CD4-positive, alpha-beta T cell treated with Interleukin-15 for 4 hours (primary cell): ENCODE measurements around the gene GARIN1A.
"Not testable (repeated sequence)": the region's sequence is repeated elsewhere in the genome, so short reads cannot be mapped to it uniquely, and the experiment has no call there.

Experiments
- DNase-seq: peaks from one replicate; pipeline ENCODE4 v3.0.0-alpha.2; 2020; ENCODE audit warnings: low spot score

The GARIN1A gene

DNA sequence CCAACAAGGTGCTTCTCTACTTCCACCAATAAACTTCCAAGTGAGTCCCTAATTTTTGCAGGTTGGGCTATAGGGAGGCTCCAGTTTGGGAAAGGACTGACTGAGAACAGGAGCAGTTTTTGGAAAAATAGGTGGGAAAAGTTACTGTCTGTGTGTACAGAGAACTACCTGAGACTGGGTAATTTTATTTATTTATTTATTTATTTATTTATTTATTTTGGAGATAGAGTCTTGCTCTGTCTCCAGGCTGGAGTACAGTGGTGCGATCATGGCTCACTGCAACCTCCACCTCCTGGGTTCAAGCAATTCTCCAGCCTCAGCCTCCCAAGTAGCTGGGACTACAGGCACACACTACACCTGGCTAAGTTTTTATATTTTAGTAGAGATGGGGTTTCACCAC is 11.2 kb downstream of the GARIN1A start:
- DNase-seq: not testable (repeated sequence)

DNA sequence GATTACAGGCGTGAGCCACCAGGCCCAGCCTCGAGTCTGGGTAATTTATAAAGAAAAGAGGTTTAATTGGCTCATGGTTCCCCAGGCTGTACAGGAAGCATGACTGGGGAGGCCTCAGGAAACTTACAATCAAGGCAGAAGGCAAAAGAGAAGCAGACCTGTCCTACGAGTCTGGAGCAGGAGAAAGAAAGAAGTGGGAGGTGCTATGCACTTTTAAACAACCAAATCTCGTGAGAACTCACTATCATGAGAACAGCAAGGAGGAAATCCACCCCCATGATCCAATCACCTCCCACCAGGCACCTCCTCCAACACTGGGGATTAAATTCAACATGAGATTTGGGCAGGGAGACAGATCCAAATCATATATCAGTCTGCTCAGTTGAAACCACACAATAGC is 11.6 kb downstream of the GARIN1A start:
- DNase-seq: not testable (repeated sequence)

DNA sequence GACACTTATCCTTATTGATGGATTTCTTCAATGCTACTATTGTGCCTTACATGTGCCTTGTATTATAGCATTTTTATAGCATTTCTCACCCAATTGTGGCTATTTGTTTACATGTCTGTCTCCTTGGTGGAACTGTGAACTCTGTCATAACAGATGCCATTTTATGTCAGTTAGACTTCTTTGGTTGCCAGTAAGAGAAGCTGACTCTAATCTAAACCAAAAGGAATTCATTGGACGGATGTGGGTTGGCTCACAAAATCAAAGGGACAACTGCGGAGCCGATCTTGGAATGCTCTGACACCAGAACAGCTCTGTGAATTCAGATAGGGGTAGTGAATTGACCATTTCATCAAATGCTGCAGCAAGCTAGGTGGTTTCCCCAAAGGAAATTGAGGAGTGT is 15.0 kb downstream of the GARIN1A start:
- DNase-seq: no peak

DNA sequence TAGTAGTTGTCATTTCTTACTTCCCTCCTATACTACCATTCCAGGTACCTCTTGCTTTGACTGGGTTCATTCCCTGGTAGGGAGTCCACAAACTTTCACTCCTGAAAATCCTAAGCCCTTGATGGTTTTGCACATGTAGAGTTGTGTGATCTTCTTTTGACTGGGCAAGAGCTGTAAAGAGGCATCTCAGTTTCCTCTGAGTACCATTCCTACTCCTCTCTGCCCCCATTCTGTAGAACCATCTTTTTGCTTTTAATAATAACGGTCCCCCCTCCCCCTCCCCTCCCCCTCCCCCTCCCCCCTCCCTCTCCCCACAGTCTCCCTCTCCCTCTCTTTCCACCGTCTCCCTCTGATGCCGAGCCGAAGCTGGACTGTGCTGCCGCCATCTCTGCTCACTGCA is 16.4 kb downstream of the GARIN1A start:
- no peak for DNase-seq

DNA sequence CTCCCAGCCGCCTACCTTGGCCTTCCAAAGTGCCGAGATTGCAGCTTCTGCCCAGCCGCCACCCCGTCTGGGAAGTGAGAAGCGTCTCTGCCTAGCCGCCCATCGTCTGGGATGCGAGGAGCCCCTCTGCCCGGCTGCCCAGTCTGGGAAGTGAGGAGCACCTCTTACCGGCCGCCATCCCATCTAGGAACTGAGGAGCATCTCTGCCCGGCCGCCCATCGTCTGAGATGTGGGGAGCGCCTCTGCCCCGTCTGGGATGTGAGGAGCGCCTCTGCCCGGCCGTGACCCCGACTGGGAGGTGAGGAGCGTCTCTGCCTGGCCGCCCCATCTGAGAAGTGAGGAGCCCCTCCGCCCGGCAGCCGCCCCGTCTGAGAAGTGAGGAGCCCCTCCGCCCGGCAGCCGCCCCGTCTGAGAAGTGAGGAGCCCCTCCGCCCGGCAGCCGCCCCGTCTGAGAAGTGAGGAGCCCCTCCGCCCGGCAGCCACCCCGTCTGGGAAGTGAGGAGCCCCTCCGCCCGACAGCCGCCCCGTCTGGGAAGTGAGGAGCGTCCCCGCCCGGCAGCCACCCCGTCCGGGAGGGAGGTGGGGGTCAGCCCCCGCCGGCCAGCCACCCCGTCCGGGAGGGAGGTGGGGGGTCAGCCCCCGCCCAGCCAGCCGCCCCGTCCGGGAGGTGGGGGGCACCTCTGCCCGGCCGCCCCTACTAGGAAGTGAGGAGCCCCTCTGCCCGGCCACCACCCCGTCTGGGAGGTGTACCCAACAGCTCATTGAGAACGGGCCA is 17.3 kb downstream of the GARIN1A start:
- not testable (repeated sequence) for DNase-seq

DNA sequence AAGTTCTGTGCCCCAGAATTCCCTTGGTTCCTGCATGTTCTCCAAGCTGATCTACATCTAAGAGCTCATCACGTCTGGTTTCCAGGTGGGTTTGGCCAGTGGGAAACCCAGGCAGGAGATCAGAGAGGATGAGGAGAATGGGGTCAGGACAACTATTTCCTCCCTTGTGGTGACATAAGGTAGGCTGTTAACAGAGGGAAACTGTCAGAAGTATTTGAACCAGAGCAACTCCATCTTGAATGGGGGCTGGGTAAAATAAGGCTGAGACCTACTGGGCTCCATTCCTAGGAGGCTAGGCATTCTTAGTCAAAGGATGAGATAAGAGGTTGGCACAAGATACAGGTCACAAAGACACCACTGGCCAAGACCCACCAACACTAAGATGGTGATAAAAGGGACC is 19.1 kb downstream of the GARIN1A start:
- no peak for DNase-seq

DNA sequence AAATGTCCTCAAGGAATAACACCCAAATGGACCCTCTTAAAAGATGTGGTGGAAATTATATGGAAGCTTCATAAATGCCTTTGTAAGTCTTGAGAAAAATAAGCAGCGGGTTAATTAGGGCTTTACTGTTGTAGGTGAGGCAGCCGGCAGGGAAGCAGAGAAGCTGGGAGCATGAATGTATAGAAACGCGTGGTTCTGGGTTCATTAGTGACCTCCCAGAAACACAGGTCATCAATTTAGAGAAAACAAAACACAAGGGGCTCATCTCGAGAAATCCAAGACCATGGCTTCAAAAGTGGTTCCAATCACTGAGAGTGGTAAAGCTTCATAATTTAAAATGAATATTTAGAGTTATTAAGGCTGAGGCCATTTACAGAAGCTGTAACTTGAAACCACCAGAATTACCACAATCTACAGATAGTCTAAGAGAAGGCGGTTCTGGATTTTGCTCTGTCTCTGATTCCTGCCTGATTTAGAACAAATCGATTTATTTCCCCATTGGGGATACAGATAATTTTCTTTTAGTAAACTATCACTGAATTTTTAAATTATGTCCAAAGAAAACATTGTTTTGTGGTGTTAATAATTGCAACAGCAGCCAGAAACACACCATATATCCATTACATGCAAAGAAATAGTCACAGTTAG is 20.7 kb downstream of the GARIN1A start:
- no peak for DNase-seq

DNA sequence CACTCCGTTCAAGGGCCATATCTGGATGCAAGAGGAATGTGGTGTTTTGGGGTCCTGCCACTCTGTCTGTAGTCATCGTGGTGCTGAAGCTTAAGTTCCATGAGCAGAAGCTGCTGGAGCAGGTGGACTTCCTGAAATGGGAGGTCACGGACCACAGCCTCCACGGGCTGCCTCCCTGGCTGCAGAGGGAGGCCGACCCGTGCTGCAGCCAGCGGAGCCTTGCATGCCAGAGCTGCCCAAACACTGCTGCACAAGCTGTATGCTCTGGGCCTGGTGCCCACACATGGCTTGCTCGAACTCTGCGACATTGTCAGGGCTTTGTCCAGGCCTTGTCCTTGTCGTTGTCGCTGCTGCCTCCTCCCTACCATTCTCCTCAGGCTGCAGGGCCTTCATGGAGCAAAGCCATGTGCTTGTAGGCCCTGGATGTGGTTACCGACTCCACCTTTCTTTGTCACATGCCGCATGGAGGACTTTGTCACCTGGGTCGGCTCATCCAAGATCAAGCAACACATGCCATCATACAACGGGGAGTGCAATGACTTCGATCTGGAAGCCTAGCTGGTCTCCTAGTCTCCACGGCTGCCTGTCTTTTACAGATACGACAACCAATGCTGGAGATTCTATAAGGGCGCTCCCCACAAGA is 21.4 kb downstream of the GARIN1A start:
- no peak for DNase-seq

DNA sequence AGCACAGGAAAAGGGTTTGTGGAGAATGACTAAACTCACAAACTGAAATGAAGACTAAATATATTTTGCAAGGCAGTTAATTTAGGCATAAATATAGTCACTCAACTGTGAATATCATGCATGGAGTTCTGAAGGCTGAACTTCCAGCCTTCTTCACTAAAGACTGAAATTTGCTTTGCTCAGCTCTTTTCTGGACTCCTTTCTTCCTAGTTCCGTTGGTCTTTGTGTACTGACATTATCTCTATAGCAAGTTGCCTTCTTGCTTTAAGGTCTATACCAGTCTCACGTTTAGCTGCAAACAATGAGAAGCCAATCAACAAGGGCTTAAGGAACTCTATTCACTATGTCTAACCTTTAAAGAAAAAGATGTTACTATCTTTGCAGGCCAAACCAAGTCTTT is 22.6 kb downstream of the GARIN1A start:
- DNase-seq: no peak

DNA sequence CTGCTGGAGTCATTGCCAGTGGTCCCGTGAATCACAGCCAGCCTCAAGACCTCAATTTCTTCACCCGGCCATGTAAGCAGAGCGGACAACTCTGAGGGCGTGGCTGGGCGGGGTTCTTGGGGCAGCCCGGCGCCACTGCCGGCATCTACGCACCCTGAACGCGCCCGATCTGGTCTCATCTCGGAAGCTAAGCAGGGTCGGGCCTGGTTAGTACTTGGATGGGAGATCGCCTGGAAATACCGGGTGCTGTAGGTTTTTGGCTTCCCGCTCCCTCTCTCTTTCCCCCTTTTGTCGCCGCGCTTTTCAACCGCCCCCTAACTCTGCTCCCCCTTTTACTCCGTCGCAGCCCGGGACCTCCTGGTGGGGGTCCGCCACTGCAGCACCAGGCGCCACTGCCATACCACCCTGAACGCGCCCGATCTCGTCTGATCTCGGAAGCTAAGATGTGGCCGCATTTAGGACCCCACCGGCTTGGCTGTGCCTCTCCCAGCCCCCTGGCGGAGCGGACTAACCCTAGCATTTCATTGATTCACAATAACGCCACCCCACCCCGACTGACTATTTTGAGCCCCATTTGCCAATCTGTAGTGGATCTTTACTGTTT is 25.3 kb downstream of the GARIN1A start:
- DNase-seq: peak; percentile 18

DNA sequence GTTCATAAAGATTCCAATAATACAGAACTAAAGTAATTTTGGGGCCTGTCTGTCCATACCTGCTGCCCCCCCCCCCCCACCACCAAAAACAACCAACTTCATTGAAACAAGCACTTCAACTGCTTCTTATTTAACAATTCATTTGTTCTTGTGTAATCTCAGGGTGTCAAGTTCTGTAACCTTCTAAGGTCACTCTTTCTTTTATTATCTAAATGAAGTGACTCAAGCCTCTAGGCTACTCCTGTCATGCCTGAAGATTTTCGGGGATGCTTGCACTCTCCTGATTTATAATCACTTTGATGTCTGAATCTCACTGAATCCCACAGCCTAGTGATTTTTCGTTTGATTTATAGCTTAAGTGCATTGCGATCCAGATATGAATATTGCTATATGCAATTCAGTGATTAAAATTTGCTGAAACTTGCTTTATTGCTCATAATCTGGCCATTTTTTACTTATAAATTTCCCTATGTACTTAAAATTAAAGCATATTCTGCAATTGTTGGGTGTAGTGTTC is 27.2 kb downstream of the GARIN1A start:
- no peak for DNase-seq

DNA sequence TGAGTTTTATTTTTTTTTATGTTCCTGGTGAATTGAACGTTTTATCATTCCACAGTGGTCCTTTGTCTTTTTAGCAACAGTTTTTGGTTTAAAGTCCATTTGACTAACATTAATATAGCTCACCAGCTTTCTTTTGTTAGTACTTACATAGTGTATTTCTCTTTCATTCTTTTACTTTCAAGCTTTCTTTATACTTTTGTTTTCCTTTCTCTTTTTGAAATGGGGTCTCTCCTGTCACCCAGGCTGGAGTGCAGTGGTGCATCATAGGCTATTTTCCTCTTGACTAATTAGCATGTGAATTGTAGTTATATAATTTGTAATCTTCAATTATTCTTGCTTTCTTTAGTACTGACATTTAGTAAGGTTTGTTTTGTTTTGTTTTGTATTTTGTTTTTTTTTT is 27.8 kb downstream of the GARIN1A start:
- no peak for DNase-seq

DNA sequence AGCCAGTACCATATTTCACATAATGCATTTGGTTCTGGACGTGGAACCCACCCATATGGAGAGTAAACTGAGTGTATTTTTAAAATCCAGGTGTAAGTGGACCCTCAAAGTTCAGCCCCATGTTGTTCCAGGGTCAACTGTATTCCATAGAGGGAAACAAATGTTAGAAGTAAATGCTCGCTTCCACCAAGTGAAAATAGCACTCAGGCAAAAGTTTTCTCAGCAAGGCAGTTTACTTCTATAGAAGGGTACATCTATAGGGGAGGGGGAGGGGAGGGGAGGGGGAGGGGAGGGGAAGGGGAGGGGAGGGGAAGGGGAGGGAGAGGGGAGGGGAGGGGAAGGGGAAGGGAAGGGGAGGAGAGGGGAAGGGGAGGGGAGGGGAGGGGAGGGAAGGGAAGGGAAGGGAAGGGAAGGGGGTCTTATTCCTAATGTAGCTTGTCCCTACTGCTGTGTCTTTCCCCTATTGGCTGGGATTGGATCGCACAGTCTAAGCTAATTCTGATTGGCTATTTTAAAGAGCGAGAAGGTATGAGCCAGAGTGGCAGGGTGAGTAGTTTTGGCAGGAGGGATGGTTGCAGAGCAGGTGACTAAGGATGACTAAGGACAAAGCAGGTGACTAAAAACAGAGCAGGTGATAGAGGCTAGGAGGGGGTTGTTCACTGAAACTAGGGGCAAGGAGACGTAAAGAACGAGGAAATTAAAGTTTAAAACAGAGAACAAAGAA is 29.1 kb downstream of the GARIN1A start:
- DNase-seq: no peak

DNA sequence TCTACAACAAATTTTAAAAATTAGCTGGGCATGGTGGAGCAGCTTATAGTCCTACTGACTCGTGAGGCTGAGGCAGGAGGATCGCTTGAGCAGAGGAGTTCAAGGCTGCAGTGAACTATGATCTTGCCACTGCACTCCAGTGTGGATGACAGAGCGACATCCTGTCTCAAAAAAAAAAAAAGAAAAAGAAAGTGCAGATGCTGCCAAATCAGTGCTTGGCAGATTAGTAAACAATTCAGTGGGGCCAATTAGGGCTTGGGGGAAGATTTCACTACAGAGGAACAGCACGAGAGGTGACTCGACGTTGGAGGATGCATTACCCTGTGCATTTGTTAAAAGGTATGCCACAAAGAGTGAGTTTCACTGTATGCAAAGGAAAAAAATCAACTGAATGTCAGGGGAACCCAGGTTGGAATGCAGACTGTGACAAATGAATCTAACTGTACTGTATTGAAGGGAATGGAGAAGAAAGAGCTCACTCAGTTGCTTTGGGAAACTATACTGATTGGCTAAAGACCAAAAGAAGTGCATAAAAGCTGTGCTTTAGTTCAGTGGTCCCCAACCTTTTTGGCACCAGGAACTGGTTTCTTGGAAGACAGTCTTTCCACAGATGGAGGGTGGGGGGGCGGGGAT is 31.6 kb downstream of the GARIN1A start:
- no peak for DNase-seq

DNA sequence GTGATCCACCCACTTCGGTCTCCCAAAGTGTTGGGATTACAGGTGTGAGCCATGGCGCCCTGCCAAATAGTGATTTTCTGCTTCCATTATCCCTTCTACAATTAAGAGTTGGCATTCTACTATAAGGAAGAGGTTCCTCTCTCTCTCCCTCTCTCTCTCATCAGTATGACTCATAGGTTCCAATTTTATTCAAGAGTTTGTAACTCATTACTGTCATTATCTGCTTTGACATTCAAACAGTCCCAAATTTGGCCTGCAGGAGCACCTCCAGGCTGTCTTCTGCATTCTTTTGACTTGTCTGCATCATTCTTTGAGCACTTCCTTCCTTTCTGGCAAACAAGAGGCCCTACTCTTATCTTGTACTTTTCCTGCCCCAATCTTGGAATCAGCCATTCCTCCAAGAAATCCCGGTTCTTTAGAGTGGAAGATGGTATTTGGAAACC is 33.8 kb downstream of the GARIN1A start:
- DNase-seq: no peak

DNA sequence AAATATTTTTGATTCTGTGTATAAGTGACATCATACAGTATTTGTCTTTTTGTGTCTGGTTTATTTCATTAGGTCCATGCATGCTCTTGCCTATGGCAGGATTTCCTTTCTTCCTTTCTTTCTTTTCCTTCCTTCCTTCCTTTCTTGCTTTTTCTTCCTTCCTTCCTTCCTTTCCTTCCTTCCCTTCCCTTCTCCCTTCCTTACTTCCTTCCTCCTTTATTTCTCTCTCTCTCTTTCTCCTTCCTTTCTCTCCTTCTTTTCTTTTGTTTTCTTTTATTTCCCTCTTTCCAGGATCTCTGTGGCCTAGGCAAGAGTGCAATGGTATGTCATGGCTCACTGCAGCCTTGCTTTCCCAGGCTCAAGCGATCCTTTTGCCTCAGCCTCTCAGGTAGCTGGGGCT is 35.7 kb downstream of the GARIN1A start:
- DNase-seq: no peak

DNA sequence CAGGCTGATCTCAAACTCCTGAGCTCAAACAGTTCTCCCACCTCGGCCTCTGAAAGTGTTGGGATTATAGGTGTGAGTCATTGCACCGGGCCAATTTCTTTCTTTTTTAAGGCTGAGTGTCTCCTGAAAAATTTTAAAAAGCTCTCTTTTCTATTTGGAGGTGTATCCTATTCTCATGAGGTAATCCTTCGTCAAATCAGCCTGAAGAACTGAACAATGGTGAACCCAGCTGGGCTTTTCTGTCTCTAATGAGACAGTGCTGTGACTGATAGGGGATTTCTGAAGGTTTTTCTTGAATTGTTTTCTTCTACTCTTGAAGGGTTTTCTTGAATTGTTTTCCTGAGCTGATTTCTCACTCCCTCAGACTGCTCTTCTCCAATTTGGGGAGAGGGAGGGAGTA is 36.1 kb downstream of the GARIN1A start:
- DNase-seq: no peak

DNA sequence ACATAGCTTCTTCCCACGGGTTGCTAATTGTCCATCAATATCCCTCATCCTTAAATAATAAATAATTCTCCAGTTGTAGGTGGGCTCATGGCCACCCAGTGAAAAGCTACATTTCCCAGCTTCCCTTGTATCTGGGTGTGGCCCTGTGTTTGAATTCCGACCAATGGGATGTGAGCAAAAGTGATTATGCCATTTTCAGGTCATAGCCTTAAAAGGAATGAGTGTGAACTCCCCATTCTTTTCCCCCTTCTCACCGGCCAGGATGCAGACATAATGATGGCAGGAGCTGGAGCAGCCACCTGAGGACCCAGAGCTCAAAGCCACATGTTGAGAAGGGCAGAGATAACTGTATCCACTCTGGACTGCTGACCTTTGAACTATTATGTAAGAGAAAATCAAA is 36.7 kb downstream of the GARIN1A start:
- DNase-seq: no peak

DNA sequence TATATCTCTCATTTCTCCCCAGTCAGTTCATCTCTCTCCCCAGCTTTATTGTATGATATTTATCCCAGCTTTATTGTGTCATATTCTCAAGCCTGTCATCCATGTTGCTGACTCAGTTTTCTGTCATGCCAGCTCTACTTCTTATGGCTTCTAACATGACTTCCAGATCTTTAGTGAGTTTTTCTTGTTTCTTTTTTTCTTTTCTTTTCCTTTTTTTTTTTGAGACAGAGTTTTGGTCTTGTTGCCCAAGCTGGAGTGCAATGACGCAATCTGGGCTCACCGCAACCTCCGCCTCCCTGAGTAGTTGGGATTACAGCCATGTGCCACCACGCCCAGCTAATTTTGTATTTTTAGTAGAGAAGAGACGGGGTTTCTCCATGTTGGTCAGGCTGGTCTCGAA is 38.4 kb downstream of the GARIN1A start:
- no peak for DNase-seq

DNA sequence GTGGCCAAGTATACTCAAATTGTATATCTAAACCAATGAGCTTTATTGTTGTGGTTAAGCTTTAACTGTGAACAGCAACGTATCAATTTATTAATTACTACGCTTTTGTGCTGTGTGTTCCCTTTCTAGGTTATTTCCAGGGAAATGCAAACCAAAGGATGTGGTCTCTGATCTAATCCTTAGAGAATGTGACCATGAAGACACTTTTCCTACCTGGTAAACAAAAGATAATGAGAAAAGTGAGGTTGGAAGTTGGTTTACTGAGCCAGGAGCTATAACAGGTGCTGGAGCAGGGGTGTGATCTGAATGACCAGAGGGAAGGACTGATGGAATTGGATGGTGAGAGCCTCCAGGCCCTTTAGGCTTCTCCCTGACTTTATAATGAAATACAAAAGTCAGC is 41.7 kb downstream of the GARIN1A start:
- no peak for DNase-seq

DNA sequence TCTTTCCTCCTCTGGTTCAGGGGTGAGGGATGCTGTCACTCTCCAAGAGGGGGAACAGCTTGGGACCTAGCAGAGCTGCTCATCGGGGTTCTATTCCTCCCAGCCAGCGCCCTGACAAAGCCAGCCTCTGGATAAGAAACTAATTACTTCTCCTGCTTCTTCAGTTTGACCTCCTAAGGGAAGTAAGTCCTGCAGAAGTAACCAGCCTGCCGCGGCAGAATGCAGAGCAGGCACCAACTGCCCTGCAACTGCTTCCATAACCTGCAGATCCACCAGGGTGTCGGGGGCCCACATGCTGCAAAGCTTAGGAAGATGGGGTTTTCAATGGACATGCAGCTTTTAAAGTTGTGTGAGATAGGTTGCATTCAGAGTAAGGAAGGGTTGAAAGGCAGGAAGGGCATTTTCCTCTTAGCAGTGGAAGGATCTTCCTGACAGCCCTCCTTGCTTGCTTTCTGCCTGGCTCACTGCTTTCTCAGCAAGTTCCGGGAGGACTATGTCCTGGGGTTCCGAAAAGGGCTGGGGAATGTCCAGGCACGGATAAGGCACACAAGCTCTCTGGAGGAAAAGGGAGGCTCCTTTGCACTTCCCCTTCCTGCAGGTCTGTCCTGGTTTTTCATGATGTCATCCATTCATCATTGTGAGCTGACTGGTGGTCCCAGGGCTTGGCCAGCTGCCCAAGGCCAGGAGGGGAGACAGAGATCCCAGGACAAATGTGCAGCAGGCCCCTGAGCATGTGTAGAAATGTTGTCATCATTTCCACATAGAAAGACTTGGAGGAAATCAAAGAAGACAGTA is 42.8 kb downstream of the GARIN1A start:
- no peak for DNase-seq
